A549 (cell line): ENCODE results near the gene ALOX12. TPM values are rescaled to one million over a fixed set of nuclear protein-coding genes. Genes with fewer than 3 reads are reported as not detected.

Source experiments
- ATAC-seq, 2 experiments: fragments of 200-7000 bp in 1 of 2; fragments of >200 bp in 1 of 2; cut with Nextera tagmentation in 1 of 2; cut with Tn5 transposase in 1 of 2; 3 replicates each; pipeline versions ENCODE4 v1.8.0 to v1.9.1; 2018 to 2020; ENCODE audit warnings: mild to moderate bottlenecking in 1 of 2, moderate library complexity in 1 of 2
- CTCF ChIA-PET: fragments of 300-600 bp; sonication (Branson Sonifier 250); formaldehyde crosslinking; extraction: SDS; loops from one replicate; lab custom pipeline; 2021; ENCODE audit warnings: antibody characterized with exemption, inconsistent platforms; lab: Yijun Ruan, JAX
- POLR2A ChIA-PET: fragments of 350-600 bp; formaldehyde crosslinking; extraction: SDS; loops from one replicate; lab custom pipeline; 2021; ENCODE audit warnings: antibody characterized with exemption, inconsistent platforms; lab: Yijun Ruan, JAX
- DNase-seq, 2 experiments: peaks; one replicate each; pipeline versions ENCODE4 v3.0.0 to v3.0.0-alpha.2; 2011 to 2016; ENCODE audit warnings: low read depth in 1 of 2, low spot score in 1 of 2
- FAIRE-seq: peaks from 2 replicates; lab custom pipeline; 2011; peaks lifted over from hg19 to GRCh38; lab: Jason Lieb, UNC
- H3K27ac ChIP-seq, 2 experiments: fragments of >200 bp; sonication (Bioruptor Twin); formaldehyde crosslinking; 3 replicates each; pipeline ENCODE4 v1.5.1; 2016 to 2017
- H3K4me1 ChIP-seq: fragments of >200 bp; sonication (Bioruptor Twin); formaldehyde crosslinking; 3 replicates; pipeline ENCODE4 v1.6.1; 2016
- H3K4me2 ChIP-seq: fragments of >200 bp; sonication (Bioruptor Twin); formaldehyde crosslinking; 3 replicates; pipeline ENCODE4 v1.6.1; 2016
- H3K4me3 ChIP-seq: fragments of >200 bp; sonication (Bioruptor Twin); formaldehyde crosslinking; 3 replicates; pipeline ENCODE4 v1.5.1; 2016
- H3K9me3 ChIP-seq: fragments of >200 bp; sonication (Bioruptor Twin); formaldehyde crosslinking; 3 replicates; pipeline ENCODE4 v1.6.1; 2016
- BHLHE40 ChIP-seq: IDR thresholded peaks from 2 replicates; pipeline ENCODE4 v1.6.1; 2012; ENCODE audit warnings: low read depth, low read length, inconsistent platforms
- CHD2 ChIP-seq: fragments of 150-350 bp; IDR thresholded peaks from 2 replicates; pipeline ENCODE4 v1.6.1; 2014; ENCODE audit warnings: low read length; ENCODE audit not compliant: partially characterized antibody
- E2F6 ChIP-seq: IDR thresholded peaks from 2 replicates; pipeline ENCODE4 v1.6.1; 2012; ENCODE audit warnings: low read depth, borderline replicate concordance
- EP300 ChIP-seq, 2 experiments: fragments of >200 bp; sonication (Bioruptor Twin); formaldehyde crosslinking; IDR thresholded peaks; 2 replicates in 1 of 2; 3 replicates in 1 of 2; pipeline ENCODE4 v1.6.1; 2016 to 2017
- FOSL2 ChIP-seq, 2 experiments: fragments of 450-650 bp in 1 of 2; fragments of >200 bp in 1 of 2; sonication (Bioruptor Twin) in 1 of 2; formaldehyde crosslinking; IDR thresholded peaks; 2 replicates each; pipeline versions ENCODE4 v1.5.0 to v1.6.1; 2016 to 2020; ENCODE audit warnings: mild to moderate bottlenecking in 1 of 2, moderate library complexity in 1 of 2
- GATA3 ChIP-seq: IDR thresholded peaks from 2 replicates; pipeline ENCODE4 v1.6.1; 2012; ENCODE audit warnings: borderline replicate concordance
- NFE2L2 ChIP-seq: fragments of 150-350 bp; conservative IDR thresholded peaks from 2 replicates; pipeline ENCODE4 v1.6.1; 2014; ENCODE audit warnings: low read length
- NR3C1 ChIP-seq: fragments of >200 bp; sonication (Bioruptor Twin); formaldehyde crosslinking; IDR thresholded peaks from 3 replicates; pipeline ENCODE4 v1.6.1; 2017
- PHF8 ChIP-seq: fragments of 200-600 bp; sonication (generic); IDR thresholded peaks from 2 replicates; pipeline ENCODE4 v1.6.1; 2016; ENCODE audit warnings: low read depth, mild to moderate bottlenecking, antibody characterized with exemption, moderate library complexity, borderline replicate concordance
- POLR2A ChIP-seq: IDR thresholded peaks from 2 replicates; pipeline ENCODE4 v1.6.1; 2012; ENCODE audit warnings: mild to moderate bottlenecking, low read length
- RARB ChIP-seq: fragments of 250-450 bp; sonication (Bioruptor Pico); IDR thresholded peaks from 2 replicates; pipeline ENCODE4 v1.8.0; 2021; ENCODE audit warnings: mild to moderate bottlenecking, moderate library complexity
- RFX5 ChIP-seq: fragments of 450-650 bp; IDR thresholded peaks from 2 replicates; pipeline ENCODE4 v1.7.1; 2014; ENCODE audit warnings: antibody characterized with exemption, mild to moderate bottlenecking, moderate library complexity
- SMC3 ChIP-seq: fragments of >200 bp; sonication (Bioruptor Twin); formaldehyde crosslinking; IDR thresholded peaks from 3 replicates; pipeline ENCODE4 v1.6.1; 2018; ENCODE audit warnings: inconsistent platforms
- WGBS: methylation state at CpG from one replicate; pipeline ENCODE4 v1.1.6; 2017; ENCODE audit errors: missing lambda C conversion rate; 5-methylcytosine and 5-hydroxymethylcytosine counted together
- polyA plus RNA-seq, 4 experiments: library from polyadenylated mRNA; depleted of rRNA in 3 of 4; stranded (reverse); fragments of >200 nt; fragmentation: RNase III in 1 of 4; extraction: RNeasy Plus Mini Kit Qiagen cat#74134 plus additional on column Dnase treatment in 1 of 4; gene quantifications; 2 replicates in 3 of 4; 3 replicates in 1 of 4; pipeline ENCODE4 v1.2.3, GENCODE V29; 2011 to 2017
- TF ChIP-seq, protein P1 (sequence below): fragments of 250-450 bp; sonication (Bioruptor Pico); IDR thresholded peaks from 2 replicates; pipeline ENCODE4 v1.5.0; 2021; ENCODE audit warnings: mild to moderate bottlenecking, moderate library complexity, borderline replicate concordance

Gene ALOX12
- polyA plus RNA-seq, 2 of the 4 experiments (the other 2 are of a cell fraction), result not detected

GRCh38 chr17:7035591-7036368, 39.9 kb downstream of the ALOX12 start, which contains the start of gene SLC16A13 (continued):
- TF ChIP-seq PHF8, result peak; percentile 52
- no peak for TF ChIP-seq BHLHE40
- TF ChIP-seq RFX5, result peak; percentile 26; the same call in 1 of the 2 replicates
- TF ChIP-seq SMC3, result no peak
- no peak for TF ChIP-seq NR3C1
- TF ChIP-seq CHD2, result no peak
- TF ChIP-seq GATA3, result no peak
- peak; percentile 45; the same call in 1 of the 2 replicates for TF ChIP-seq E2F6
- TF ChIP-seq FOSL2 (IDR thresholded peaks at IDR 0.05), result no peak
- peak; percentile 28 for TF ChIP-seq FOSL2 (CRISPR knock-in tag; IDR thresholded peaks at IDR 0.05)
- TF ChIP-seq EP300 (IDR thresholded peaks at IDR 0.05), result no peak

DNA sequence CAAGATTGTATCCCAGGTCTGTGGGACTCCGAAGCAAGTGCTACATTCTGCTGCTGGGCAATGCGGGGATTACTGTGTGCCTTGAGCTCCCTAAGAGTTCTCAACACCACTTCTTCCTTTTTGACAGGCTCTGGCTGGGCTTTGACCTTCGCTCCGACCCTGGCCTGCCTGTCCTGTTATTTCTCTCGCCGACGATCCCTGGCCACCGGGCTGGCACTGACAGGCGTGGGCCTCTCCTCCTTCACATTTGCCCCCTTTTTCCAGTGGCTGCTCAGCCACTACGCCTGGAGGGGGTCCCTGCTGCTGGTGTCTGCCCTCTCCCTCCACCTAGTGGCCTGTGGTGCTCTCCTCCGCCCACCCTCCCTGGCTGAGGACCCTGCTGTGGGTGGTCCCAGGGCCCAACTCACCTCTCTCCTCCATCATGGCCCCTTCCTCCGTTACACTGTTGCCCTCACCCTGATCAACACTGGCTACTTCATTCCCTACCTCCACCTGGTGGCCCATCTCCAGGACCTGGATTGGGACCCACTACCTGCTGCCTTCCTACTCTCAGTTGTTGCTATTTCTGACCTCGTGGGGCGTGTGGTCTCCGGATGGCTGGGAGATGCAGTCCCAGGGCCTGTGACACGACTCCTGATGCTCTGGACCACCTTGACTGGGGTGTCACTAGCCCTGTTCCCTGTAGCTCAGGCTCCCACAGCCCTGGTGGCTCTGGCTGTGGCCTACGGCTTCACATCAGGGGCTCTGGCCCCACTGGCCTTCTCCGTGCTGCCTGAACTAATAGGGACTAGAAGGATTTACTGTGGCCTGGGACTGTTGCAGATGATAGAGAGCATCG, 42.4 kb downstream of the ALOX12 start:
- CTCF ChIA-PET, result interaction anchor here (0.8 to 34.0 kb wide), 11 partner anchors 7 to 372 kb away, joined by 3 to 1477 read pairs (median 4); partner anchors contain the start of genes ASGR1, ASGR2 and SLC16A11
- no peak for FAIRE-seq

GRCh38 chr17:7039832-7040231, 44.0 kb downstream of the ALOX12 start:
- no peak overlapping the region for H3K27ac ChIP-seq
- no peak for ATAC-seq
- peaks cover 21% of the 10 kb centered on the region; the same call in 2 of the 3 replicates for H3K4me1 ChIP-seq
- 96% methylated on average over 5 of the region's 5 CpGs for WGBS
- POLR2A ChIA-PET, result no interaction called here
- H3K4me3 ChIP-seq, result no peak overlapping the region
- no peak for FAIRE-seq
- CTCF ChIA-PET, result interaction anchor here (1.0 to 34.0 kb wide), 8 partner anchors 15 to 373 kb away, joined by 3 to 1477 read pairs (median 9); partner anchors contain the start of genes ASGR1 and ASGR2
- no peak for DNase-seq
- no peak overlapping the region for H3K4me2 ChIP-seq
- no peak for TF ChIP-seq RARB (CRISPR knock-in tag)
- H3K9me3 ChIP-seq, result no peaks in the 10 kb centered on the region

More for the DNA sequence above, 42.4 kb downstream of the ALOX12 start:
- DNase-seq (no peak), ATAC-seq (no peak)
- Histone ChIP-seq H3K4me2 (peak overlapping the region; percentile 36), H3K27ac (no peak overlapping the region), H3K9me3 (no peaks in the 10 kb centered on the region), H3K4me1 (peaks cover 16% of the 10 kb centered on the region; the same call in 2 of the 3 replicates), H3K4me3 (no peak overlapping the region)
- 90% methylated on average over 19 of the region's 19 CpGs for WGBS
- TF ChIP-seq POLR2A, result 0 out of 2 replicates have a peak, but pooled peaks have one; percentile 5
- TF ChIP-seq NFE2L2, result no peak
- POLR2A ChIA-PET, result no interaction called here

- Histone ChIP-seq H3K9me3 (no peaks in the 10 kb centered on the region), H3K4me3 (no peak overlapping the region), H3K4me1 (peaks cover 26% of the 10 kb centered on the region), H3K27ac (no peak overlapping the region), H3K4me2 (no peak overlapping the region)
- ATAC-seq (peak in 1 of 2 experiments; percentile 6; a peak in 1 of 6 replicates), FAIRE-seq (no peak), DNase-seq (no peak)
- ChIA-PET POLR2A (interaction anchor here (0.6 kb wide), 1 partner anchor 91 kb away, joined by 3 read pairs; no protein-coding TSS in a partner anchor), CTCF (interaction anchor here (0.9 to 34.0 kb wide), 6 partner anchors 13 to 376 kb away, joined by 5 to 1477 read pairs (median 71); partner anchors contain the start of genes ASGR1 and ASGR2)
- WGBS, result 76% methylated on average over 31 of the region's 43 CpGs
- TF ChIP-seq POLR2A, result 0 out of 2 replicates have a peak, but pooled peaks have one; percentile 5
- TF ChIP-seq, protein P1, sequence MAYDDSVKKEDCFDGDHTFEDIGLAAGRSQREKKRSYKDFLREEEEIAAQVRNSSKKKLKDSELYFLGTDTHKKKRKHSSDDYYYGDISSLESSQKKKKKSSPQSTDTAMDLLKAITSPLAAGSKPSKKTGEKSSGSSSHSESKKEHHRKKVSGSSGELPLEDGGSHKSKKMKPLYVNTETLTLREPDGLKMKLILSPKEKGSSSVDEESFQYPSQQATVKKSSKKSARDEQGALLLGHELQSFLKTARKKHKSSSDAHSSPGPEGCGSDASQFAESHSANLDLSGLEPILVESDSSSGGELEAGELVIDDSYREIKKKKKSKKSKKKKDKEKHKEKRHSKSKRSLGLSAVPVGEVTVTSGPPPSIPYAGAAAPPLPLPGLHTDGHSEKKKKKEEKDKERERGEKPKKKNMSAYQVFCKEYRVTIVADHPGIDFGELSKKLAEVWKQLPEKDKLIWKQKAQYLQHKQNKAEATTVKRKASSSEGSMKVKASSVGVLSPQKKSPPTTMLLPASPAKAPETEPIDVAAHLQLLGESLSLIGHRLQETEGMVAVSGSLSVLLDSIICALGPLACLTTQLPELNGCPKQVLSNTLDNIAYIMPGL (CRISPR knock-in tag), result no peak
Measured at GRCh38 chr17:7041607-7042500, 46.0 kb downstream of the ALOX12 start.
